ENCODE results near the gene BBS9. TPM values are rescaled to one million over a fixed set of nuclear protein-coding genes. Genes with fewer than 3 reads are reported as not detected.

The BBS9 gene
- total RNA-seq, 4 donors from 2014 or later, result 22.0 to 72.5 (median 35.9) TPM

GRCh38 chr7:33614357-33615117 is 485.2 kb downstream of the BBS9 start:
- Histone ChIP-seq H3K27ac (no peak overlapping the region), H3K27me3 (no peaks in the 10 kb centered on the region), H3K9me3 (peaks cover 0 to 3% (median 0%) of the 10 kb centered on the region in 4 donors), H3K36me3 (no peaks in the 10 kb centered on the region), H3K4me3 (no peak overlapping the region), H3K4me1 (no peaks in the 10 kb centered on the region)
- WGBS, 2 donors, result 79 to 88% methylated on average over 6 of the region's 6 CpGs
- DNase-seq (ENCODE audit: low spot score in 2 of 2), result no peak
- no peak for TF ChIP-seq POLR2A (IDR thresholded peaks at IDR 0.05)
- TF ChIP-seq CTCF (IDR thresholded peaks at IDR 0.05), result no peak
- no peak for TF ChIP-seq EP300 (IDR thresholded peaks at IDR 0.05)

GRCh38 chr7:33616752-33617151 is 487.4 kb downstream of the BBS9 start:
- Histone ChIP-seq H3K4me1 (no peaks in the 10 kb centered on the region), H3K36me3 (no peaks in the 10 kb centered on the region), H3K9me3 (peaks cover 0 to 9% (median 0%) of the 10 kb centered on the region in 4 donors), H3K27ac (no peak overlapping the region), H3K4me3 (no peak overlapping the region), H3K27me3 (no peaks in the 10 kb centered on the region)
- 88 to 96% methylated on average over 2 of the region's 2 CpGs for WGBS, 2 donors
- DNase-seq (ENCODE audit: low spot score in 2 of 2), result no peak
- TF ChIP-seq EP300 (IDR thresholded peaks at IDR 0.05), result no peak
- TF ChIP-seq POLR2A (IDR thresholded peaks at IDR 0.05), result no peak
- TF ChIP-seq CTCF (IDR thresholded peaks at IDR 0.05), result no peak

GRCh38 chr7:33619264-33619663 is 489.9 kb downstream of the BBS9 start:
- H3K4me3 ChIP-seq, result no peak overlapping the region
- H3K27ac ChIP-seq, result no peak overlapping the region
- no peaks in the 10 kb centered on the region for H3K36me3 ChIP-seq
- H3K9me3 ChIP-seq, result peaks cover 0 to 9% (median 0%) of the 10 kb centered on the region in 4 donors
- no peak for DNase-seq (ENCODE audit: low spot score in 2 of 2)
- 91 to 97% methylated on average over 2 of the region's 2 CpGs for WGBS, 2 donors
- no peaks in the 10 kb centered on the region for H3K27me3 ChIP-seq
- no peaks in the 10 kb centered on the region for H3K4me1 ChIP-seq
- no peak for TF ChIP-seq EP300 (IDR thresholded peaks at IDR 0.05)

- WGBS, 2 donors, result 39 to 50% methylated on average over 1 of the region's 1 CpG
- Histone ChIP-seq H3K27me3 (no peaks in the 10 kb centered on the region), H3K36me3 (peaks cover 0 to 17% (median 0%) of the 10 kb centered on the region in 3 donors), H3K4me1 (no peaks in the 10 kb centered on the region), H3K9me3 (peaks cover 0 to 14% (median 3%) of the 10 kb centered on the region in 4 donors), H3K4me3 (no peak overlapping the region), H3K27ac (no peak overlapping the region)
- TF ChIP-seq EP300 (IDR thresholded peaks at IDR 0.05) (no peak), CTCF (IDR thresholded peaks at IDR 0.05) (no peak), POLR2A (IDR thresholded peaks at IDR 0.05) (no peak)
- DNase-seq (ENCODE audit: low spot score in 2 of 2), result no peak
Observed at GRCh38 chr7:33623267-33623666, 493.9 kb downstream of the BBS9 start.

- no peaks in the 10 kb centered on the region for H3K4me1 ChIP-seq
- no peak for DNase-seq (ENCODE audit: low spot score in 2 of 2)
- H3K4me3 ChIP-seq, result no peak overlapping the region
- no peak overlapping the region for H3K27ac ChIP-seq
- no peak for TF ChIP-seq CTCF (IDR thresholded peaks at IDR 0.05)
- TF ChIP-seq POLR2A (IDR thresholded peaks at IDR 0.05), result no peak
- no peak for TF ChIP-seq EP300 (IDR thresholded peaks at IDR 0.05)
- no peaks in the 10 kb centered on the region for H3K27me3 ChIP-seq
- peaks cover 0 to 14% (median 3%) of the 10 kb centered on the region in 4 donors for H3K9me3 ChIP-seq
- H3K36me3 ChIP-seq, result peaks cover 0 to 17% (median 0%) of the 10 kb centered on the region in 3 donors
Observed at GRCh38 chr7:33624215-33624614, 494.9 kb downstream of the BBS9 start.

All from tibial nerve (tissue), 4 donors.